Hepatocyte (in vitro differentiated cells): ENCODE results near the gene UNC5CL. TPM values are rescaled to one million over a fixed set of nuclear protein-coding genes. Genes with fewer than 3 reads are reported as not detected.
A peak's percentile ranks its signal among the peaks of the same experiment; 100 is the strongest.
"Not testable (repeated sequence)": the region's sequence is repeated elsewhere in the genome, so short reads cannot be mapped to it uniquely, and the experiment has no call there.

Experiments
- DNase-seq: peaks from one replicate; pipeline ENCODE4 v3.0.0-alpha.2; 2016; ENCODE audit warnings: low spot score
- H2AFZ ChIP-seq: fragments of 200-600 bp; sonication (generic); 2 replicates; pipeline ENCODE4 v1.6.0; 2016; ENCODE audit warnings: antibody characterized with exemption, mild to moderate bottlenecking
- H3K27ac ChIP-seq: fragments of 200-600 bp; sonication (generic); 2 replicates; pipeline ENCODE4 v1.5.1; 2016; ENCODE audit warnings: mild to moderate bottlenecking
- H3K27me3 ChIP-seq: fragments of 200-600 bp; sonication (generic); 2 replicates; pipeline ENCODE4 v1.6.1; 2016
- H3K36me3 ChIP-seq: fragments of 200-600 bp; sonication (generic); replicated peaks from 2 replicates; pipeline ENCODE4 v1.5.1; 2016; ENCODE audit warnings: low read depth; ENCODE audit not compliant: insufficient read depth
- H3K4me1 ChIP-seq: fragments of 200-600 bp; sonication (generic); 2 replicates; pipeline ENCODE4 v1.5.1; 2016; ENCODE audit warnings: mild to moderate bottlenecking, moderate library complexity; ENCODE audit not compliant: insufficient read depth
- H3K4me2 ChIP-seq: fragments of 200-600 bp; sonication (generic); 2 replicates; pipeline ENCODE4 v1.6.0; 2016
- H3K4me3 ChIP-seq: fragments of 200-600 bp; sonication (generic); 2 replicates; pipeline ENCODE4 v1.5.1; 2016; ENCODE audit warnings: mild to moderate bottlenecking
- H3K79me2 ChIP-seq: fragments of 200-600 bp; sonication (generic); 2 replicates; pipeline ENCODE4 v1.6.0; 2017; ENCODE audit warnings: mild to moderate bottlenecking
- H3K9me2 ChIP-seq: fragments of 200-600 bp; sonication (generic); replicated peaks from 2 replicates; pipeline ENCODE4 v1.6.0; 2017; ENCODE audit warnings: mild to moderate bottlenecking; ENCODE audit not compliant: insufficient read depth
- H3K9me3 ChIP-seq: fragments of 200-600 bp; sonication (generic); 2 replicates; pipeline ENCODE4 v1.5.1; 2016; ENCODE audit warnings: low read depth, mild to moderate bottlenecking
- H4K20me1 ChIP-seq: fragments of 200-600 bp; sonication (generic); 2 replicates; pipeline ENCODE4 v1.6.0; 2016; ENCODE audit warnings: mild to moderate bottlenecking; ENCODE audit not compliant: insufficient read depth, poor library complexity, severe bottlenecking
- CTCF ChIP-seq: fragments of 200-600 bp; sonication (generic); IDR thresholded peaks from 2 replicates; pipeline ENCODE4 v1.5.1; 2016; ENCODE audit warnings: antibody characterized with exemption, mild to moderate bottlenecking; ENCODE audit not compliant: poor library complexity
- EZH2 ChIP-seq: fragments of 200-600 bp; sonication (generic); IDR thresholded peaks from 2 replicates; pipeline ENCODE4 v1.6.1; 2016; ENCODE audit warnings: antibody characterized with exemption, mild to moderate bottlenecking, borderline replicate concordance
- EZH2phosphoT487 ChIP-seq: fragments of 200-600 bp; sonication (generic); IDR thresholded peaks from one replicate; pipeline ENCODE4 v1.6.1; 2018; ENCODE audit warnings: antibody characterized with exemption, mild to moderate bottlenecking, low read depth, moderate library complexity; ENCODE audit not compliant: unreplicated experiment, severe bottlenecking
- WGBS: methylation state at CpG from one replicate; pipeline ENCODE4 v1.1.6; 2016; ENCODE audit warnings: low lambda C conversion rate; ENCODE audit errors: missing lambda C conversion rate; 5-methylcytosine and 5-hydroxymethylcytosine counted together
- polyA plus RNA-seq: library from polyadenylated mRNA; unstranded; fragments of >200 nt; fragmentation: Nextera tagmentation; extraction: Ambion mirVana; gene quantifications from 2 replicates; pipeline ENCODE4 v1.2.1, GENCODE V29; 2016
- total RNA-seq: library from RNA; depleted of rRNA; stranded (reverse); fragments of >200 nt; gene quantifications from 2 replicates; pipeline ENCODE4 v1.2.3, GENCODE V29; 2014

Gene UNC5CL
- total and polyA plus RNA-seq, 2 experiments from 2014 or later: 37.1 to 42.9 TPM

GRCh38 chr6:41006217-41006616 lies 32.8 kb downstream of the UNC5CL start:
- TF ChIP-seq CTCF: peak; percentile 60
- not testable (repeated sequence) for H3K27me3 ChIP-seq, H3K9me3 ChIP-seq, H3K4me3 ChIP-seq, H4K20me1 ChIP-seq, H3K4me1 ChIP-seq, H3K36me3 ChIP-seq, H2AFZ ChIP-seq, H3K4me2 ChIP-seq, H3K27ac ChIP-seq, H3K9me2 ChIP-seq, H3K79me2 ChIP-seq
- WGBS: 12% methylated on average over 7 of the region's 7 CpGs
- DNase-seq: peak; percentile 69

- Histone ChIP-seq H4K20me1 (no peaks in the 10 kb centered on the region), H3K36me3 (no peaks in the 10 kb centered on the region), H3K9me3 (no peaks in the 10 kb centered on the region), H3K4me2 (no peak overlapping the region), H3K79me2 (no peaks in the 10 kb centered on the region), H3K27me3 (no peaks in the 10 kb centered on the region), H2AFZ (no peak overlapping the region), H3K27ac (no peak overlapping the region), H3K9me2 (no peaks in the 10 kb centered on the region), H3K4me3 (no peak overlapping the region), H3K4me1 (peaks cover 15% of the 10 kb centered on the region)
- no peak for DNase-seq
- no peak for TF ChIP-seq EZH2
- 83% methylated on average over 3 of the region's 3 CpGs for WGBS
Measured at GRCh38 chr6:41002168-41002567, 36.9 kb downstream of the UNC5CL start.

- Histone ChIP-seq H3K36me3 (no peaks in the 10 kb centered on the region), H3K27ac (no peak overlapping the region), H3K9me2 (no peaks in the 10 kb centered on the region), H3K9me3 (no peaks in the 10 kb centered on the region), H4K20me1 (no peaks in the 10 kb centered on the region), H3K4me3 (no peak overlapping the region), H2AFZ (no peak overlapping the region), H3K27me3 (no peaks in the 10 kb centered on the region), H3K4me2 (no peak overlapping the region), H3K79me2 (no peaks in the 10 kb centered on the region), H3K4me1 (peaks cover 31% of the 10 kb centered on the region)
- TF ChIP-seq EZH2: no peak
- TF ChIP-seq CTCF: no peak
- TF ChIP-seq EZH2phosphoT487: no peak
- WGBS: 79% methylated on average over 4 of the region's 4 CpGs
- DNase-seq: no peak
Measured at GRCh38 chr6:41000248-41000647, 38.8 kb downstream of the UNC5CL start.

GRCh38 chr6:40999569-40999968 lies 39.5 kb downstream of the UNC5CL start:
- Histone ChIP-seq H3K36me3 (no peaks in the 10 kb centered on the region), H3K27ac (no peak overlapping the region), H3K9me3 (no peaks in the 10 kb centered on the region), H3K9me2 (no peaks in the 10 kb centered on the region), H3K4me2 (no peak overlapping the region), H3K79me2 (no peaks in the 10 kb centered on the region), H2AFZ (no peak overlapping the region), H3K27me3 (no peaks in the 10 kb centered on the region), H4K20me1 (no peaks in the 10 kb centered on the region), H3K4me3 (no peak overlapping the region), H3K4me1 (peaks cover 31% of the 10 kb centered on the region)
- 36% methylated on average over 3 of the region's 3 CpGs for WGBS
- peak; percentile 29 for TF ChIP-seq CTCF
- no peak for TF ChIP-seq EZH2phosphoT487
- TF ChIP-seq EZH2: no peak
- peak; percentile 63 for DNase-seq
